Testis (tissue), 2 donors: Measurements from ENCODE around the gene TEX52.

ENCODE experiments used
- POLR2A ChIP-seq: fragments of 450-650 bp; IDR thresholded peaks from one replicate; pipeline ENCODE4 v1.6.1; 2017; ENCODE audit warnings: antibody characterized with exemption, mild to moderate bottlenecking, moderate library complexity
- TF ChIP-seq, protein P1 (sequence below), 3 experiments: fragments of 450-650 bp in 2 of 3; fragments of 200-600 bp in 1 of 3; sonication (generic) in 1 of 3; IDR thresholded peaks; one replicate each; pipeline ENCODE4 v1.5.1; 2016 to 2019; ENCODE audit warnings: antibody characterized with exemption in 3 of 3, mild to moderate bottlenecking in 2 of 3, moderate library complexity in 1 of 3

DNA sequence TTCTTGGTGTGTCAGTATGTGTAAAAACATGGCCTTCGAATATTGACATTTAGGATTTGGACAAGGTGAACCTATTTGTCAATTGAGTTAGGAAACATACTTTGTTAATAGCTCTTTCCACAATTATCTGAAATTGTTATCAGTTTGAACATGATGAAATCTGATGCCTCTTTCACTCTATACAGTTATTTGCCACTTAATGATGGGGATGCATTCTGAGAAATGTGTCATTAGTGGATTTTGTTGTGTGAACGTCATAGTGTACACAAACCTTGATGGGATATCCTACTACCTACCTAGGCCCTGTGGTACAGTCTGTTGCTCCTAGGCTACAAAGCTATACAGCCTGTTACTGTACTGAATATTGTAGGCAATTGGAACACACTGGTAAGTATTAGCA, 38.7 kb upstream of the TEX52 start:
- TF ChIP-seq, protein P1, sequence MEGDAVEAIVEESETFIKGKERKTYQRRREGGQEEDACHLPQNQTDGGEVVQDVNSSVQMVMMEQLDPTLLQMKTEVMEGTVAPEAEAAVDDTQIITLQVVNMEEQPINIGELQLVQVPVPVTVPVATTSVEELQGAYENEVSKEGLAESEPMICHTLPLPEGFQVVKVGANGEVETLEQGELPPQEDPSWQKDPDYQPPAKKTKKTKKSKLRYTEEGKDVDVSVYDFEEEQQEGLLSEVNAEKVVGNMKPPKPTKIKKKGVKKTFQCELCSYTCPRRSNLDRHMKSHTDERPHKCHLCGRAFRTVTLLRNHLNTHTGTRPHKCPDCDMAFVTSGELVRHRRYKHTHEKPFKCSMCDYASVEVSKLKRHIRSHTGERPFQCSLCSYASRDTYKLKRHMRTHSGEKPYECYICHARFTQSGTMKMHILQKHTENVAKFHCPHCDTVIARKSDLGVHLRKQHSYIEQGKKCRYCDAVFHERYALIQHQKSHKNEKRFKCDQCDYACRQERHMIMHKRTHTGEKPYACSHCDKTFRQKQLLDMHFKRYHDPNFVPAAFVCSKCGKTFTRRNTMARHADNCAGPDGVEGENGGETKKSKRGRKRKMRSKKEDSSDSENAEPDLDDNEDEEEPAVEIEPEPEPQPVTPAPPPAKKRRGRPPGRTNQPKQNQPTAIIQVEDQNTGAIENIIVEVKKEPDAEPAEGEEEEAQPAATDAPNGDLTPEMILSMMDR (IDR thresholded peaks at IDR 0.05), result no peak
- no peak for TF ChIP-seq POLR2A
